ENCODE results near the gene MIPOL1.

MIPOL1 gene

GRCh38 chr14:37590428-37591139, 392.8 kb downstream of the MIPOL1 start:
- no peak for DNase-seq

- no peak for DNase-seq
Observed at GRCh38 chr14:37591311-37591940, 393.7 kb downstream of the MIPOL1 start.

- DNase-seq = no peak
Observed at GRCh38 chr14:37591941-37592481, 394.3 kb downstream of the MIPOL1 start.

- no peak for DNase-seq
Observed at GRCh38 chr14:37592482-37593408, 395.0 kb downstream of the MIPOL1 start.

GRCh38 chr14:37593511-37594237, 395.9 kb downstream of the MIPOL1 start:
- no peak for DNase-seq

GRCh38 chr14:37594238-37594970, 396.7 kb downstream of the MIPOL1 start:
- peak; percentile 77 for DNase-seq

GRCh38 chr14:37594971-37595808, 397.5 kb downstream of the MIPOL1 start, which contains the start of the genes FOXA1 and TTC6:
FOXA1 (minus strand) TSS chr14:37595249; CDS start chr14:37594972, 277 bp downstream.
TTC6 (plus strand) TSS chr14:37595629; CDS start chr14:37622065, 26,436 bp downstream.
- DNase-seq = peak; percentile 70

- DNase-seq = peak; percentile 76
Observed at GRCh38 chr14:37595809-37596621, 398.3 kb downstream of the MIPOL1 start.

- DNase-seq = no peak
Observed at GRCh38 chr14:37596790-37597472, 399.2 kb downstream of the MIPOL1 start.

- DNase-seq = no peak
Observed at GRCh38 chr14:37597538-37597913, 399.8 kb downstream of the MIPOL1 start.

GRCh38 chr14:37597914-37598746, 400.4 kb downstream of the MIPOL1 start:
- no peak for DNase-seq

- no peak for DNase-seq
Observed at GRCh38 chr14:37598747-37599506, 401.2 kb downstream of the MIPOL1 start.

- peak; percentile 74 for DNase-seq
Observed at GRCh38 chr14:37599507-37600368, 402.0 kb downstream of the MIPOL1 start.

- DNase-seq = no peak
Observed at GRCh38 chr14:37600880-37601741, 403.4 kb downstream of the MIPOL1 start.

- no peak for DNase-seq
Observed at GRCh38 chr14:37601865-37602264, 404.1 kb downstream of the MIPOL1 start.

All from NCI-H2081 treated with DMSO at 0.1 percent for 48 hours (cell line).